HG03039 (cell line): ENCODE data around the gene ABHD15.
"Not testable (repeated sequence)": the region's sequence is repeated elsewhere in the genome, so short reads cannot be mapped to it uniquely, and the experiment has no call there.

ENCODE experiments used
- ATAC-seq: cut with Tn5 transposase; IDR thresholded peaks from one replicate; pipeline ENCODE4 v1.9.1; 2021; ENCODE audit warnings: mild to moderate bottlenecking, moderate library complexity; ENCODE audit not compliant: unreplicated experiment

The ABHD15 gene

GRCh38 chr17:29571883-29572681 is 5.2 kb upstream of the ABHD15 start:
- no peak for ATAC-seq

DNA sequence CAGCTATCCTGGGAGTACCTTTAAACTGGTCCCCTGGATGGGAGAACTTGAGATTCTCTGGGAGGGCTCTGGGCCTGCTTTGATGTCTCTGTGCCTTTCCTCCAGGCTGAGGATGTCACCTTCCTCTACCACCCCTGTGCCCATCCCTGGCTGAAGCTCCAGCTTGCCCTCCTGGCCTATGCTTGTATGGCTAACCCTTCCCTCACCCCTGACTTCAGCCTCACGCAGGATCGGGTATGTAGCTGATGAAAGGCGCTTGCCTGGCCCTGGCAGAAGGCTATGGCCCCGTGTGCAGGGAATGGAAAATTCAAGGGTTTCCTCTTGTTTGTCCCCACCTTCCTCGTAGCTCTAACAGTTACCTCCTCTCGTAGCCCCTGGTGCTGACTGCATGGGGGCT is 4.6 kb upstream of the ABHD15 start:
- ATAC-seq: no peak

GRCh38 chr17:29570521-29570920 is 3.7 kb upstream of the ABHD15 start:
- no peak for ATAC-seq

- no peak for ATAC-seq
Measured at GRCh38 chr17:29569245-29569950, 2.6 kb upstream of the ABHD15 start.

DNA sequence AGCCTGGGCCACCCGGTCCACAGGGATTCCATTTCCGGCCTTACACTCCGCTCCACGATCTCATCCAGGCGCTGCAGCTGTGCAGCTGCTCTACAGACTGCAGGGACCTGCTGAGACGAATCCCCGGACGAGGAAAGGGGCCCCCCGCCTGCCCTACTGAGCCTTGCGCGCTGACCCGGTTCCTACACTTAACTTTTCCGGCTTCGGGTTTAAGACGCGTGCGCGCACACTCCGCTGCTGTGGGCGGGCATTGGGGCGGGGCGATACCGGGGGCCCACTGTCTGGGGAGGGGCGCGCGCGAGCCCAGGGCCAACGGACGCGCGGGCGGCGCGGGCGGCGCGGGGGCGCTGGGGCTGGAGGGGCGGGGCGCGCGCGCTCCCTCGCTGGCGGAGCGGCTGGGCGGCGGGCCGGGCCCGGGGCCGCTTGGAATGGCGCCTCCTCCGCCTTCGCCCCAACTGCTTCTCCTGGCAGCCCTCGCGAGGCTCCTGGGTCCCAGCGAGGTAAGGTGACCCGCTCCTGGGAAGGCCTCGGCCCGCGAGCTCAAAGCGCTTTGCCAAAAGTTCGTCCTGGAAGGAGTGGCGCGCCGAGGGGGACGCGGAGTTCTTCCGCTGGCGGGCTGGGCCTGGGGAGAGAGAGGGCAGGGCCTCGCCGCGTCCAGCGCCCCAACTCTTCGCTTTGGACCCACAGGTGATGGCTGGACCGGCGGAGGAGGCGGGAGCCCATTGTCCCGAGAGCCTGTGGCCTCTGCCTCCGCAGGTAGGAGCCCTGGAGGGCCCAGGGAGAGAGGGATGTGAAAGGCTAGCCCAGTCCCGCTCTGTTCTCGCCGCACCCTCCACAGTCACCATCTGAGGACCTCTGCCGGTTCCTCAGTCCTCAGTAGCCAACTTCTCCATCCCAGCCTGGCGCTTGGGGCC is 1.8 kb upstream of the ABHD15 start, which contains the start of gene TP53I13:
TP53I13 (plus strand) TSS at position 371 of the 914 bp plus-strand sequence; CDS start at position 429, 58 bp downstream.
- peak; percentile 35 for ATAC-seq

DNA sequence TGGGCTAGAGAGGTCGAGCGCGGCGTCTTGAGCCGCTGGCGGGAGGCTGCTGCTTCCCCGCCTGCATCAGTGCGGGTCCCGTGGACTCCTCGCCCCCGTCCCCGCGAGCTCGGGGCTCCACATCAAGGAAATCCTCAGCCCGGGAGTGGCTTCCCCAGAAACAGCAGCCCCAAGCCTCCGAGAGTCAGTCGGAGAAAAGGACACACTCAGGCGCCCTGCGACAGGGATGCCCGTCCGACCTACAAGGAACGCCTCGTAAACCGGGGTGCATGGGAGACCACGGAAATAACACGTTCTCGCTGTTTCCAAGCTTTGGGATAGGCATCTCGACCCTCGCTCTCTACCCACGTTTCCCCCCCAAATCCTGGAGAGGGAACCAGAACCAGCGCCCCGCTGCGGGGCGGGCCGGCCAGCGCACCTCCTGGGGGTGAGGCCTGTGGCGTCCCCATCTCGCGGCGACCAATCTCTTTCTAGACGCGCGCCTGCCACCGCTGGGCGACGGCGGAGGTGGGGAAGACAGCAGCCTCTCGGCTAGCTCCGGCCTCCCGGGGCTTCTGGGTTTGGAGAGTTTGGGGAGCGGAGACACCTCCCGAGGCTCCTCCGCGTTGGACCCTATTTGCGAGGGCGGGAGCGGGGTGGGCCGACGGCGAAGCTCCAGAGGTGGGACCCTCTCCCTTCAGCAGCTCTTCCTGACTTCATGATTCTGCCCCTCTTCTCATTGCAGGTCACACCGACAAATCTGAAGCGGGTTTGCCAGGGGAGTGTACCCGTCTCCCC is 905 bp upstream of the ABHD15 start:
- peak; percentile 32 for ATAC-seq

GRCh38 chr17:29567304-29567553 is 392 bp upstream of the ABHD15 start:
- peak; percentile 2 for ATAC-seq

- ATAC-seq: peak; percentile 5
Measured at GRCh38 chr17:29565643-29566472, 979 bp downstream of the ABHD15 start.

- ATAC-seq: no peak
Measured at GRCh38 chr17:29563816-29564215, 3.0 kb downstream of the ABHD15 start.

DNA sequence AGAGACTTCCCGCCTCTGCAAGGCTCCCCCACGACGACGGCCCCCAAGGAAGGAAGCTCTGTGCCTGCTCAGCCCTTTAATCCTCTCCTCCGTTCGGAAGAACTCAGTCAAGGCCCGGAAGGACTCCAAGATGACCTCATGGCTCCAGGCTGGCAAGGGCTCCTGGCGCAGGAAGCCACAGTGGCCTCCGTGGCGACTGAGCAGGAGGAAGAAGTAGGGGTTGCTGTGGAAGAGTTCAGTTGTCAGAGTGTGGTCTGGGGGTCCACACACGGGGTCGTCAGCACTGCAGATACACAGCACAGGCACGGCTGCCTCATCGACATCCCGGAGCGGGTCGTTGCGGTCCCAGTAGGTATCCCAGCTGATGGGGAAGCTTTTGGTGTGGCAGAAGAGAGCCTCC is 4.2 kb downstream of the ABHD15 start:
- no peak for ATAC-seq

- no peak for ATAC-seq
Measured at GRCh38 chr17:29561554-29562517, 5.0 kb downstream of the ABHD15 start.

DNA sequence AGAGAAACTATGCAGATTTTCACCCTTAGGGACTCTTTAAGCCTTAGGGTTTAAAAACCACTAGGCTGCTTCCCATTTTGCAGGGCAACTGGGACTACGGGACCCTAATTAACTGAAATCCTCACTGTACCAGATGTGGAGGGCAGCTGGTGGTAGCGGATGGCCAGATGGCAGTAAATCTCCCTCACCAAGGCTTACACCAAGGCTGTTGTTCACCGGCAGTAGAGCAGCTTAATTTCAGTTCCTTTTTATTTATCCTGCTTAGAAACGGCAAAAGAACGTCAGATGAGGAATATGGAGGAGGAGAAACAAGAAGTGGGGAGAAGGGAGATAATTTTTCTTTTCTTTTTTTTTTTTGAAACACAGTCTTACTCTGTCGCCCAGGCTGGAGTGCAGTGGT is 6.5 kb downstream of the ABHD15 start:
- ATAC-seq: no peak

GRCh38 chr17:29559640-29560039 is 7.2 kb downstream of the ABHD15 start:
- ATAC-seq: no peak

GRCh38 chr17:29558139-29558538 is 8.7 kb downstream of the ABHD15 start:
- not testable (repeated sequence) for ATAC-seq

DNA sequence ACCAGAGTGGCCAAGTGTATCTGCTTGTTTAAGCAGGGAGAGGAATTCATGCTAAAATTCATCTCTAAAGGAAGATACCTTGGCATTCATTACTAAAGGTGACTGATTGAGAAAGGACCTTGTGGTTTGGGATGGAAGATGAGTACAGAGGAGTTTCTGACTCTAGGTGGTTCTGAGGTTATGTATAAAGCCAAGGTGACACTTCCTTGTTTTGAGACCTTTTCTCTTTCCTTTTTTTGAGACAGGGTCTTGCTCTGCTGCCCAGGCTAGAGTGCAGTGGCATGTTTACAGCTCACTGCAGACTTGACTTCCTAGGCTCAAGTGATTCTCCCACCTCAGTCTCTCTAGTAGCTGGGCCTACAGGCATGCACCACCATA is 9.1 kb downstream of the ABHD15 start:
- no peak for ATAC-seq

DNA sequence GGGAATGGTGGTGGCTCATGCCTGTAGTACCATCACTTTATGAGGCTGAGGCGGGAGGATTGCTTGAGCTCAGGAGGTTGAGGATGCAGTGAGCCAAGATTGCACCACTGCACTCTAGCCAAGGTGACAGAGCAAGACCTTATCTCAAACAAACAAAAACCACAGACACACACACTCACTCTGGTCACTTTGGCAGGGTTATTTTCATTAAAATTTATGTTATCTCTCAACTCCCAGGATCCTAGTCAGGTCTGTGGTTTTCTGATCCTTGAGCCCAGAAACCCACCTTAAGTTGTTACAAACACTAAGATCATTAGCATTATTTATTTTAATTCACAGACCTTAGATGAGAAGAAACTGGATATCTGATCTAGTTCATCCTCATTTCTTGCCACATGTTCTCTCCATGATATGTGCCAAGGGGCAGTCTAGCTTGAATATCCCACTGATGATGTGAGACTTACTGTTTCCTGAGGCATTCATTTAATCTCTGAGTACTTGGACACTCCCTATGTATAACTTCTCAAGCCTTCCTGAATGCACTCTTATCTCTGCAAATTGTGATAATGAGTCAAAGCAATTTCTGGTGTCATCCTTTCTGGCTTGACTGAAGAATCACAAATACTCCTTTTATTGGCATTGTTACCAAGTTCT is 9.6 kb downstream of the ABHD15 start:
- no peak for ATAC-seq

GRCh38 chr17:29555840-29556239 is 11.0 kb downstream of the ABHD15 start:
- ATAC-seq: no peak
